Measurements from ENCODE around the gene DDX41.
A peak's percentile ranks its signal among the peaks of the same experiment; 100 is the strongest.

Gene DDX41

GRCh38 chr5:177483042-177483441, 33.7 kb downstream of the DDX41 start:
- no peak for DNase-seq

DNA sequence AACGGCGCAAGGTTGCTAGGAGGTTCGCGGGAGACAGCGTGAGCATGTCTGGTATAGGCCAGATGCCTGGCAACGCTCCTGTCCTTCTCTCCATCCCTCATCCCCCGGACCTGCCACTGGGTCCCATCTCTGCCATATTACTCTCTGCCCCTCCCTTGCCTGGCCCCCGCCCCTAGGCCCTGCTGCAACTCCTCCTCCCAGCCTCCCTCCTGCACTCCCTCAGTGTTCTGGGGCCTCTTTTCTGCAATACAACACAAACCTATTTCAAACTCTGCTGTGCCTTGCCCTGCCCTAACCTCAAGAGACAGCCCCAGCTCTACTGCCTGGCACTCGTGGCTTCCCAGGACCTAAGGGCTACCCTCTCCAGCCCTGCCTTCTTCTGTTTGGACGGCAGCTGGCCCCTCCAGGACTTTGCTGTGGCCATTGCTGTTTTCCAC, 34.4 kb downstream of the DDX41 start:
- DNase-seq = no peak

- no peak for DNase-seq
These were observed 37.0 kb downstream of the DDX41 start for GRCh38 chr5:177479774-177480173.

DNA sequence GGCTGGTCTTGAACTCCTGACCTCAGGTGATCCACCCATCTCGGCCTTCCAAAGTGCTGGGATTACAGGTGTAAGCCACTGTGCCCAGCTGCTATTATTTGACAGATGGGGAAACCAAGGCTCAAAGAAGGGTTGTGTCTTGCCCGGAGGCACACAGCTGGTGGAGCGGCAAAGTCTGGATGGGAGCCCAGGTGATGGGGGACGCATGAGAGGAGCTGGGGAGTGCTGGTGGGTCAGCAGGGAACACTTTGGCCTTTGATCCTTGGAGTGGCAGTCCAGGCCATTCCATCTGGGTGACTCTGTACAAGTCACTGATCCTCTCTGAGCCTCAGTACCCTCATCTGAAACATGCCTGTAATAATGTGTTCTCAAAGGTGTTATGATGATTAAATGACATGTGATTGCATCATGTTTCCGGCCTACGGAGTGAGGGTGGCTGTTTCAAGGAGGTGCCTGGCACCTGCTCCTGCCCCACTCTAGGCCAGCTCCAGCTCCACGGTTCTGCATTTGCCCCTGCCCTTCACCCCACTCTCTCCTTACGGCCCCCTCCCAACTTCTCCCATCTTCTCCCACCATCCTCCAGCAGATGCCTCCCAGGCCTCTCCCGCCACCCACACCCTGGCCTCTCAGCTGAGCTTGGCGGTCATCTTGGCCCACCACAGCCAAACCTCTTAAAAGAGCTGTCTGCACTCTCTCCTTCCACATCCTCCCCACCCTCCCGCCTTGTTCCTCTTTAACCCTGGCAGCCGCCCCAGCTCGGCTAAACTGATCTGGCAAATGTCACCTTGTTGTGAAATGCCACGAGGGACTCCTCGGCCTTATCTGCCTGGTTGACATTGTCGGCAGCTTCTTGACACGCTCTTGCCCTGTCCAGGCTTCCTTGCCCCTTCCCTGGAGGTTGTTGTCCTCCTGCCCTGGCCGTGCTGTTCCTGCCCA, 37.8 kb downstream of the DDX41 start:
- peak in 1 of 5 experiments; percentile 41 for DNase-seq

DNA sequence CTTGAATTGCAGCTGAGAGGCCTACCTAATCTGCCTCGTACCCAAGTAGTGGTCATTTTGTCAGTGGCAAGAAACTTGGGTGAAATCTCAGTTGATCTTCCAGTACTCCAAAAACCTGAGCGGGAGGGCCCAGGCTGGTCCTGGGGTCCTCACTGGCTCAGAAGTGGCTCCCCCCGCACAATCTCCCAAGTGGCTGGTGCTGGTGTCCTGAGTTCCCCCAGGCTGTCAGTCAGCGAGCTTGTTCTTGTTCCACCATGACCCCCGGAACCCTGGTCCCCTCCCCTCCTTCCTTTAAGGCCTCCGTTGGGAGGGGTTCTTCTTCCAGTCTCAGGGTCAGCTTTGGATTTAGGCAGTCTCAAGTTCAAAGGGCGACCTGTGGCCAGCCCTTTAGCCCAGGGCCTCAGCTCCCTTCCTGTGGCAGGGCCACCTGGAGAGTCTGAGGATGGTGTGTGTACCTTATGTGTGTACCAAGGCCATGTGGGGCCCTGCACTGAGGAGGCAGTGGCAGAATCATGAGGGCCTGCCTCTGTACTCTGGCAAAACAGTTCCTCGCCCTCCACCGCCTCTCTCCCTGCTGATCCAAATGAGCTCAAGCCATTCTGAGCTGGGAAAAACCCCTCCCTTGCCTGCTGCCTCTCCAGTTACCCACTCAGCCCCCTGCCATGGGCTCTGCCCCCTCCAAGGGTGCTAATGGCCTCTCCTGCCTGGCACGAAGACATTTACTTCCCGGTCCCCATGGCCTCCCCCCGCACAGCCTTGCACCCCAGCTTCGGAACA, 38.9 kb downstream of the DDX41 start:
- no peak for DNase-seq

- DNase-seq = no peak
These were observed 40.1 kb downstream of the DDX41 start for GRCh38 chr5:177476531-177477233.

DNA sequence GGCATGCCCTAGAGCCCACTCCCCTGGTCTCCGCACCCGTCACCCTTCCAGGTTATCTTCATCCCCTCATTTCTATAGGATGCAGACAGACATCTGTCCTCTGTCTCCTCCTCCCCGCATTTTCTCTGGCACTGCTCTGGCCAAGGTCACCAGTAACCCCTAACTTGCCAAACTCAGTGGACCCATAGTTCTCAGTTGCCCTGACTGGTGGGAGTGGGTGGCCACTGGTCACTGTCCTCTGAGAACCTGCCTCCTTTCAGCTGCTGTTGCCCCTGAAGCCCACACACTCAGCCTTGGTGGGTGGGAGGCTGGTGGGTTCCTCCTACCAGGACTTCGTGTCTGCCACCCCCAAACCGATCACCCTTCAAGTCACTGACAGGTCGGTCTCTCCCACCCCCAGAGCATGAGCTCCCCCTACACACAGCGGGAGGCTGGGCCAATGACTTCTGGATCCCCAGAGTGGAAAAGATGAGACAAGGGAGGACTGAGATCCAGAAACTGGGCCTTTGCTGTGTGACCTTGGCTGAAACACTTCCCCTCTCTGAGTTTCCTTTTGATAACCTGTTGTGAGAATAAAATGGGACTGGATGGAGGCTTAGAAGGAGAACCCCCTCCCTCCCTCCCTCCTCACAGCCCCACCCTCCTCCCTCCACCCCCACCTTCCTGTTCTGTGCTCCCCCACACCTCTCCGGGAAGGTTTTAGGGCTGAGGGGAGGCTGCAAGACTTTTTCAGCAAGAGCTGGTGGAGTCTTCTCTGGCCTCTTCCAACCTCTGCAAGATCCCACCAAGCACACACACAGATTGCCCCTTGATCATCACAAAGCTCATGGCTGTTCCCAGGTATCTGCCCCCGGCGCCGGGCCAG, 41.0 kb downstream of the DDX41 start:
- DNase-seq = no peak

DNA sequence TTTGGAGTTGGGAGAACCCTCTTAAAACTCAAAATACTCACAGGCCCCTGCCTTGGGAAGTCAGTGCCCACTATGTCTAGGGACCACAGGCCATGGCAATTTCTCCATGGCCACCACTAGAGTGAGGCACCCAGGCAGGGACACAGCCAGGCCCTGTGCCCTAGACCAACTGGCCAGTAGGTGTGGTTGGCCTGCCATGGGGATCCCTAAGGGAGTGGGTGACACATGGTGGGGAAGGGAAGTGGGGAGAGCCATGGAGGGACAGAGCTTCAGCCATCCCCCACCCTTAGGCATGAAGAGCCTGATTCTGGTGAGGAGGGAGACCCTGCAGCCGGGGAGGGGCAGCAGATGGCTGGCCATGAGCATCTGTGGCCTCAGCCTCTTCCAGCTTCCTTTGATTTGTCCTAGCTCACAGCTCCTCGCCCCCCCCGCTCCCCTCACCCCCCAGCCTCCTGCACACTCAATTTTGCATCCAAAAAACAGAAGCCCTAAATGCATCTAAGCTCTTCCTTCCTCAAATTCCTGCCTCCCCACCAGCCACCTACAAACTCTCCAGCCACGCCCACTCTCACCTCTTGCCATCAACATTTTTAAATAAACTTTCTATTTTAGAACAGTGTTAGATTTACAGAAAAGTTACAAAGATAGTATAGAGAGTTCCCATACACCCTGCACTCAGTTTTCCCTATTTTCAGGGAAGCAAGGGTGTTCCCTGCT, 41.8 kb downstream of the DDX41 start:
- DNase-seq = no peak

- DNase-seq = no peak
These were observed 42.7 kb downstream of the DDX41 start for GRCh38 chr5:177474002-177474476.

DNA sequence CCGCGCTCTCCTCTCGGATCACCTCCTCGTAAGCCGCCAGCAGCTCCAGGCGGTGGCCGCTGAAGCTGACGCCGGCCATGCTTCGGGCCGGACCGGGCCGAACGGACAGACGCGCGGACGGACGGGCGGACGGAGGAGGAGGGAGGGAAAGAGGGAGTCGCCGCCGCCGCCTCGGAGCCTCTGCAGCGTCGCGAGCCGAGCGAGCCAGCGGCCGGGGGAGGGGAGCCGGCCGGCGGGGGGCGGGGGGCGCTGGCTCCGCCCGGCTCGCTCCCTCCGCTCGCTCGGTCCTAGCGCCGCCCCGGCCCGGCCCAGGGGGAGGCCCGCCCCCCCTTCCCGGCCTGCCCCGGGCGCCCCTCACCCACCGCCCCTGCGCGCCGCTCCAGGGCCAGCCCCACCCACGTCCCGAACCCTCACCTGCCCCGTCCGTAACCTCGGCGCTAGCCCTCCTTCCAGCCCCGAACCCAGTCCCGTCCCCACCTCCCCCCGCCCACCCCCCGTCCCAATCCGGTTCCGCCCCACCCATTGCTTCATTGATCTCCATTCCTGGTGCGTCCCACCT, 43.2 kb downstream of the DDX41 start, which contains the start of gene DBN1:
TSS of gene DBN1 (minus strand) at position 192 of the 559 bp plus-strand sequence. CDS start at position 79, 113 bp downstream.
- DNase-seq = no peak

DNA sequence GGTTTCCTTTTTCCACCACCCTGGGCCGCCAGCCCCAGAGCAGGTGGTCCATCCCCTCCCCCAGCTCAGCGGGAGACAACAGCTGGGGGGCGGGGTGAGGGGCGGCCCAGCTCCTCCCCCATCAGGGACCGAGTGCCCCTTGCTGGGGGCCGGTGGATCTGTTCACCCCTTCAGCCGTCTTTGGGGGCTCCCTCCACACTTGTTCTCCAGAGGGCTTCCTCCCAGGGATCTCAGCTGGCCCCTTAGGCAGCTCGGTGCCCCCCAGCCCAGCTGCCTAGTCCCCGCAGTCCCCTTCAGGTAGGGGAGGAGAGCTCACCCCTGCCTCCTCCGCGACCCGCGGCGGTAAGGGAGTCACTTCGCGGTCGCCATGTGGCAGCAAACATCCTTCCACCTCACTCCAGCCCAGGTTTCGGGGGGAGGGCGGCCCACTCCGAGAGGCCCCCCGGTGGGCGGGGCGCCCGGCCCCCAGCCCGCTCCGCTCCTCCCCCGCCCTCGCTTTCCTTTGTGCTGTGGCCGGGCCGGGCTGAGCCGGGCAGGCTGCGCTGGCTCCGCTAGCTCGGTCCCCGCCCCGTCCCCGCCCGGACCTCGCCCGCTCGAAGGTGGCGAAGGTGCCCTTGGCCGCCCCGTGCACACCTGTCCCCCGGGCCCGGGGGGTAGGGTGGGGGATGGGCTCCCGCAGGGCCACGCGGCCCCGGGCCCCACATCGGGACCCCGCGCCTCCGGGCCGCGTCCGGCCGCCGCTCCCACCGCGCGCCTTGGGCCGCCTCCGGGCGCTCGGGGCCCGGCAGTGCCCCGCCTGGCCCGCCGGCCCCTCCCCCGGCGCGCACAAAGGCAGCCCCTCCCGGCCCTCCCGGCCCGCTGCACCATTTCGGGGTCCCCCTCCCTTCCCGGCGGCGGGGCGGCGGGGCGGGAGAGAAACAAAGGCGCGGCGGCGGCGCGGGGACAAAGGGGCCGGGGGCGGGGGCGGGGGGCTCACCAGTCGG, 44.0 kb downstream of the DDX41 start:
- peak in 3 of 5 experiments; percentile 17 to 70 (median 52) for DNase-seq

DNA sequence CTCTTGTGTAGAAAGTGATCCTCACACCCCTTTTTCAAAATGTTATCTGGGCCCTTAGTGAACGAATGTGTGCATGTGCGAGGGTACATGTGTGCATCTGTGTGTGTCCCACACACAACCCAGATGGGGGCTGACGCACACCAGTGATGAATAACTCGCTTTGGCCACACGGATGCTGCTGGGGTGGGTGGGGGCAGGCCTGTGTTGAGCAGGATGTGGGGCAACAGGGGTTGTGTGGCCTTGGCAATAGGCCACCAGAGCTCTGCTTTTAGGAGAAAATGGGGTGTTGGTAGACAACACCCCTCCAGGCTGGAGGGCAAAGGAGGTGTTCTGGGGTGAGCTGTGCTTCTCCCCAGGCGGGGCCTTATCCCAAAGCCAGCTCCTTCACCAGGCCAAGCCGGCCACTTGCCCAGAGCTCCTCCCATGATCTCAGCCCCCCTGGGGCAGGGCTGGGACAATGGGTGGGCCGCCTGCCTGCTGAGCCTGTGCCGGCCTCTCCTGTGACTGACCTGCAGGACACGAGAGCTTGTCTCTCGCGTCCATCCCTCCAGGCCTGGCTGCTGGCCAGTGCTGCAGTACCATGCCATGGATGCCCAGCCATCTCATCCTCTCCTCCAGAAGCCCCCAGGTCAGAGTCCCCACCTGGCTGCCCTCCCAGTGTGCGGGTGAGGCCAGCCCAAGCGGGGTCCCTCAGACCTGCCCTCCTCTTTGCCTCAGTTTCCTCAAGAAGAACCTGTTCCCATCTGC, 45.0 kb downstream of the DDX41 start:
- DNase-seq = peak in 1 of 5 experiments; percentile 66

- DNase-seq = no peak
These were observed 45.8 kb downstream of the DDX41 start for GRCh38 chr5:177470759-177471536.

DNA sequence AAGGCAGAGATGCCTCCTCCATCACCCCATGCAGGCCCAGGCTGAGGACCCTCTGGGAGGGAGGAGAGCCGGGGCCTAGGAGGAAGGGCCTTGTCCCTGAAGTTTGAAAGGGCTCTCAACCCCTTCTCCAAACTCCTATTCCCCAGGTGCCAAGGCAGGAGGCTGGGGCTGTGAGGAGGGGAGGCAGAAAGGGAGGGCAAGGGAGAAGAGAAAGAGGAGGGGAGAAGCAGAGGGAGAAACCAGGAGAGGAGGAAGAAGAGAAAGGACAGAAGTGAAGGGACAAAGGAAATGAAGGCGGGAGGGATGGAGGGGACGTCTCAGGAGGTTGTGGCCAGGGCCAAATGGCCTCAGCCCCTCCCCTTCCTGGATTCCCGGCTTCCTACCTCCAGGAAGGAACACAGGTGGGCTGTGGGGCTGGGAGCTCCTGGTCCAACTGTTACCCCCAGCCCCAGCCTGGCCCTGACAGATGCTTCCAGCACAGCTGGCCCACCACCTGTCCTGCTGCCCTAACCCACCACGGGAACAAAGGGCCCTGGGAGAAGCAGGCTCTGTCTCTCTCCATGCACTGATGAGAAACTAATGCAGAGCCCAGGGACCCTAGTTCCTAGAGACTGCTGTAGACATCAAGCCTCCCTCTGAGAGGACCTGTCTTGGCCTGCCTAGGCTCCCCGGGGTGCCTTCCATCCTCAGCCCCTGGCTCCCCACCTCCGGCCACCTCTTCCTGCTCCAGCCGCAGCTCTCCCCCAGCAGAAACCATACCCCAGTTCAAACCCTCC, 46.8 kb downstream of the DDX41 start:
- DNase-seq = no peak

DNA sequence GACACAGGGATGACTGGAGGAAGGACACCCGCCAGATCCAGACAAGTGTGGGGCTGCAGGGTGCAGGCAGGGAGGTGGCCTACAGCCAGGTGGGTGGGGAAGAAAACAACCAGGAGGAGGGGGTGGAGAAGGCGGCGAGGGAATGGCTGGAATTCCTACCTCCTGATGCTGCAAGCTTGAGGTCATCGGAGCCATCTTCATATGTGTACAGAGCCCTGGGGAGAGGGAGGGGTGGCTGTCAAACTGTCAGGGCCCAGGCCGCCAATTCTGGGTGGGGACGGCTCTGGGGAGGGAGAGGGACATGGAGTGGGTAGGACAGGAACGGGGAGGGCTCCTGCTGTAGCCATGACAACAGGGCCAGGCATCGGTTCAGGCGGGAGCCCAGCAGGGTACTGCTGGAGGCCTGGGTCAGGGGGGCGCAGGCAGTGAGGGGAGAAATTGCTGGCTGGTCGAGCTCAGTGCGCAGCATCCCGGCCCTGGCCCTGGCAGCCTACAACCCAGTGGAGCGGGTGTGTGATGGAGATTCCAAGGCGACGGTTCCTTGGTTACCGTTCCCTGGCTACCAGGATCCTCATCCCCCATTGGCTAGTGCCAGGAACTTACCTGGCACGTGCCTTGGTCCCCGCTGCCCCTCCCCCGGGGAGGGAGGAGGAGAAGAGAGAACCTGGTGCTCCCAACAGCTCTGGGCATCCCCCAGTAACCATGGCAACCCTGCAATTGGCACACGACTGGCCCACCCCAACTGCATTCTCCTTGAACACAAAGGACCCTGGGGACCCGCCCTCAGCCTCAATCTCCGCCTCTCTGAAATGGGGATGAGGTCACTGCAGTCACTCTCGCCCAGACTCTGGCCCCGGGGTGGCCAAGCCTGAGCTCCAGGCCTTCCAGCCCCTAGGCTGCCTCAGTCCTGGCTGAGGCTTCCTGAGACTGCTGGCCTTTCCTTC, 47.8 kb downstream of the DDX41 start:
- DNase-seq = no peak

DNA sequence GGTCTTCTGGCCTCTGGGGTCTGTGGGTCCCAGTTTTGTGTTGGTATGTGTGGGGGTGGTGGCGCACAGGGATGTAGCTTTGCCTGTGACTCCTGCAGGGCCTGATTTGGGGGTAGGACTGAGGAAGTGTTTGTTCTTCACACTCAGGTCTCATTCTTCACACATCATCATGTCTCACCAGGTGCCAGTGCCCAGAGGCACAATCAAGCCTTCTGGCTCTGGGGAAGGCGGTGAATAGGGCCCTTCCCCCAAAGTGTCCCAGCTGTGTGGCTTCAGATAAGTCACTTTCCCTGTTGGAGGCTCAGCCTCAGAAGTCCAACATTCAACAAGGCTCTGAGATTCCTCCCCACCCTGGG, 48.5 kb downstream of the DDX41 start:
- no peak for DNase-seq

All from T-helper 2 cell (primary cell).